ENCODE results near the gene CHST8. TPM values are rescaled to one million over a fixed set of nuclear protein-coding genes. Genes with fewer than 3 reads are reported as not detected.
A peak's percentile ranks its signal among the peaks of the same experiment; 100 is the strongest.

Gene CHST8
- total and polyA plus RNA-seq, 12 donors, result 0.13 to 0.50 (median 0.22) TPM; not detected in 3

DNA sequence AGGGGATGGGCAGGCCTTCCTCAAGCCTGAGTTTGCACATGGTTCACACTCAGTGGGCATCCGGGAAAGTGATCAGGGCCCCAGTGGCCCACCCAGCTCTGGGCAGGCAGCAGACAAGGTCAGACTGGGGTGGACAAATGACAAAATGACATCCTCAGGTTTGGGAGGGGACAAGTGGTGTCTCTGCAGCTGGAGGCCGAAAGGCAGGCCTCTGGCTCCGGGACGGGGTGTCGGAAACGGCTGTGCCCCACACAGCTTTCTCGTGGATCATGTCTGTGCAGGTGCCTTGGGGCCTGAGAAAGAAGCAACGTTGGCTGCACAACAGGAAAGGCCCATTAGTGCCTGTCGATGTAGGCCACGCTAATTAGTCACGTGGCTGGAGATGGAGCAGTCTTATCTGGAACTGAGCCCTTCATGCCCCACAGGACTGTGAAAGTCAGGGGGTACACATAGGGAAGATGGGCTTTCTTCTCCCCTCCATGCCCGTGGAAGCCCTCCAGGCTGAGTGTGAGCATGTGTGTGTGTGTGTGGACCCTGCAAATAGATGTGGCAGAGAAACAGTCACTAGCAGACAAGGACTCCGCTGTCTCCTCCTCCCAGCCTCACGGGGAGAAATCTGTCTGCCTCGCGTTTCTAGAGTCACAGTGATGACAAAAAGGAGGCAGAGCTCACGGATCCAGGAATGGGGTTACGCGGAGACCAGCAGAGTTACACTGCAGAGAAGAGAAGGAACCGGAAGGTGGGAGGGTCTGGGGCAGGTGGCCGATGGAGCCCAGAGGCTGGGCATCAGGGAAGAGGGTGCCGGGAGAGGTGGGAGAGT lies 44.2 kb downstream of the CHST8 start:
- no peak for DNase-seq

DNA sequence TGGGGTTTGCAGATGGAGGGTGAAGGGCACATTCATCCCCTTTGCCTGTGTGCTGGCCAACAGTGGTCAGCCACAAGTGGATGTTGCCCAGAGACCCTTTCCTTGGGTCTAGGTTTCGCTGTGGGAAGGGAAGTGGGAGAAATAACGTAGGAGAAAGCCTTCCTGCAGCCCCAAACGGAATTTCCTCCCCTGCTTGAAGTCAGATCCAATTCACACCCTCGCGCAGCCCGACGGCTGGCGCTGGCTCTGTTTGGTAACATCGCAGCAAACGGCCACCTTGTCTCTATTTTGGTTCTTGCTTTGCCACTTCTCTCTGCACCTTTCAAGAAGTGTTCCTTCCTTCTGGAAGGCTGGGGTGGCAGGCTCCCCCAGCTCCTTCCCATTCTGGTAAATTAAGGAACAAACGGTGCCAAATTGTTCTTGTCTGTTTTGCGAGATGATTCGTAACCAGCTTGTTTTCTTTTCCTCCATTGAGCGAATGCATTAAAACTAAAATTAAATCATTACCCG lies 45.4 kb downstream of the CHST8 start:
- ATAC-seq (no peak), DNase-seq (no peak)
- intact Hi-C loops (cut with DNase I), result no loop called here
- Histone ChIP-seq H3K4me1 (no peaks in the 10 kb centered on the region), H3K27me3 (peaks cover 0 to 17% (median 2%) of the 10 kb centered on the region in 7 donors), H3K9me3 (no peaks in the 10 kb centered on the region), H3K36me3 (no peaks in the 10 kb centered on the region), H3K27ac (no peak overlapping the region), H3K4me3 (no peak overlapping the region)
- TF ChIP-seq, protein P1, sequence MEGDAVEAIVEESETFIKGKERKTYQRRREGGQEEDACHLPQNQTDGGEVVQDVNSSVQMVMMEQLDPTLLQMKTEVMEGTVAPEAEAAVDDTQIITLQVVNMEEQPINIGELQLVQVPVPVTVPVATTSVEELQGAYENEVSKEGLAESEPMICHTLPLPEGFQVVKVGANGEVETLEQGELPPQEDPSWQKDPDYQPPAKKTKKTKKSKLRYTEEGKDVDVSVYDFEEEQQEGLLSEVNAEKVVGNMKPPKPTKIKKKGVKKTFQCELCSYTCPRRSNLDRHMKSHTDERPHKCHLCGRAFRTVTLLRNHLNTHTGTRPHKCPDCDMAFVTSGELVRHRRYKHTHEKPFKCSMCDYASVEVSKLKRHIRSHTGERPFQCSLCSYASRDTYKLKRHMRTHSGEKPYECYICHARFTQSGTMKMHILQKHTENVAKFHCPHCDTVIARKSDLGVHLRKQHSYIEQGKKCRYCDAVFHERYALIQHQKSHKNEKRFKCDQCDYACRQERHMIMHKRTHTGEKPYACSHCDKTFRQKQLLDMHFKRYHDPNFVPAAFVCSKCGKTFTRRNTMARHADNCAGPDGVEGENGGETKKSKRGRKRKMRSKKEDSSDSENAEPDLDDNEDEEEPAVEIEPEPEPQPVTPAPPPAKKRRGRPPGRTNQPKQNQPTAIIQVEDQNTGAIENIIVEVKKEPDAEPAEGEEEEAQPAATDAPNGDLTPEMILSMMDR (IDR thresholded peaks at IDR 0.05), result no peak
- WGBS, 2 donors, result 67 to 68% methylated on average over 15 of the region's 15 CpGs

More for the DNA sequence above, 44.2 kb downstream of the CHST8 start:
- intact Hi-C loops (cut with DNase I), result no loop called here
- H3K4me3 ChIP-seq, result no peak overlapping the region
- H3K9me3 ChIP-seq, result no peaks in the 10 kb centered on the region
- H3K4me1 ChIP-seq, result no peaks in the 10 kb centered on the region
- H3K27ac ChIP-seq, result no peak overlapping the region
- no peaks in the 10 kb centered on the region for H3K36me3 ChIP-seq
- H3K27me3 ChIP-seq, result peaks cover 0 to 18% (median 4%) of the 10 kb centered on the region in 7 donors
- 70 to 77% methylated on average over 22 of the region's 22 CpGs for WGBS, 2 donors
- ATAC-seq, result peak in 1 of 8 donors; percentile 20
- TF ChIP-seq, protein P1 (IDR thresholded peaks at IDR 0.05), result no peak

DNA sequence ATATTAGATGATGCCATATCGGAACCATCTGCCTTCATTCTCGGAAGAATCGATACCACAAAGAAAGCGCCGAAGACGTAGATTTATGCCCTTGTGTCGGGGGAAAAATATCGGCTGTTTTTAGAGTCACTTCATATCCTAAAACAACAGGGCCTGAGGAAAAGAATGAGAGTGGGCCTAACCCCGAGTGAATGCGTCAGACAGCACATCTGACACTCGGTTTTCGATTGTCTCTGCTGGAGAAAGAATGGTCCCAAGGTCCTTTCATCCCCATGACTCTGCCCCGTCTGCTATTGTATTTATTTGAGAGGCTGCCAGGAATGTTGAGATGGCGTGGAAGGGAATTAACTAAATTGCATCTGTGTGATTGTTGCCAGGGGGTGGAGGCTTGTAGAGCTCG lies 46.1 kb downstream of the CHST8 start:
- 84 to 85% methylated on average over 15 of the region's 15 CpGs for WGBS, 2 donors
- intact Hi-C loops (cut with DNase I), result no loop called here
- no peak overlapping the region for H3K27ac ChIP-seq

DNA sequence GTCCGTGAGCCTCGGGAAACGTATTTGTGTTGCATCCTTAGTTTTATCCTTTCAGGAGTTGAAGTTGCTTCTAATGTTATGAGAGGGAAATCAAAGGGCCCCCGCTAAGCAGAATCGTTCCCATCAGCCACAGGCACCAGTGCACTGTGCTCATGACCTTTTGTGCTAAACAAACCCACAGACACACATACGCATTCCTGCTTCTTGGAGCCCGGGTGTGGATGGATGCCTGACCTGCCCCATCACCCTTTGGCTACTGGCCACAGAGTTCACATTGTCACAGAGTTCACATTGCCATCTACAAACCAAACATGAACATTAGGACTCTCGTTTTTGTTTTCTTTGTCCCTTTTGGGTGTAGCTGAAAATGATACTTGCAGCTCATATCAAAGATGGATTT lies 47.2 kb downstream of the CHST8 start:
- TF ChIP-seq, protein P1 (IDR thresholded peaks at IDR 0.05), result no peak
- peaks cover 0 to 18% (median under 1%) of the 10 kb centered on the region in 7 donors for H3K27me3 ChIP-seq
- WGBS, 2 donors, result 70 to 75% methylated on average over 8 of the region's 8 CpGs
- no peaks in the 10 kb centered on the region for H3K9me3 ChIP-seq
- ATAC-seq (no peak), DNase-seq (no peak)
- H3K27ac ChIP-seq, result no peak overlapping the region
- no peak overlapping the region for H3K4me3 ChIP-seq
- no peaks in the 10 kb centered on the region for H3K4me1 ChIP-seq
- H3K36me3 ChIP-seq, result no peaks in the 10 kb centered on the region
- intact Hi-C loops (cut with DNase I), result no loop called here

More for the DNA sequence above, 46.1 kb downstream of the CHST8 start:
- no peaks in the 10 kb centered on the region for H3K4me1 ChIP-seq
- no peaks in the 10 kb centered on the region for H3K9me3 ChIP-seq
- DNase-seq (no peak), ATAC-seq (no peak)
- H3K36me3 ChIP-seq, result no peaks in the 10 kb centered on the region
- H3K4me3 ChIP-seq, result no peak overlapping the region
- TF ChIP-seq, protein P1 (IDR thresholded peaks at IDR 0.05), result no peak
- H3K27me3 ChIP-seq, result peaks cover 0 to 17% (median 0%) of the 10 kb centered on the region in 7 donors

Data from heart right ventricle (tissue), 16 donors.